Stimulated activated CD4-positive, alpha-beta T cell treated with anti-CD3 and anti-CD28 coated beads, TNF-alpha, amount 100 ng/mL, for 24 hours (primary cell): ENCODE results near the gene ELP6.

ENCODE experiments used
- DNase-seq, 3 experiments: peaks; one replicate each; pipeline ENCODE4 v3.0.0-alpha.2; 2020; ENCODE audit warnings: low read depth in 3 of 3

ELP6 gene, protein sequence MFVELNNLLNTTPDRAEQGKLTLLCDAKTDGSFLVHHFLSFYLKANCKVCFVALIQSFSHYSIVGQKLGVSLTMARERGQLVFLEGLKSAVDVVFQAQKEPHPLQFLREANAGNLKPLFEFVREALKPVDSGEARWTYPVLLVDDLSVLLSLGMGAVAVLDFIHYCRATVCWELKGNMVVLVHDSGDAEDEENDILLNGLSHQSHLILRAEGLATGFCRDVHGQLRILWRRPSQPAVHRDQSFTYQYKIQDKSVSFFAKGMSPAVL

DNA sequence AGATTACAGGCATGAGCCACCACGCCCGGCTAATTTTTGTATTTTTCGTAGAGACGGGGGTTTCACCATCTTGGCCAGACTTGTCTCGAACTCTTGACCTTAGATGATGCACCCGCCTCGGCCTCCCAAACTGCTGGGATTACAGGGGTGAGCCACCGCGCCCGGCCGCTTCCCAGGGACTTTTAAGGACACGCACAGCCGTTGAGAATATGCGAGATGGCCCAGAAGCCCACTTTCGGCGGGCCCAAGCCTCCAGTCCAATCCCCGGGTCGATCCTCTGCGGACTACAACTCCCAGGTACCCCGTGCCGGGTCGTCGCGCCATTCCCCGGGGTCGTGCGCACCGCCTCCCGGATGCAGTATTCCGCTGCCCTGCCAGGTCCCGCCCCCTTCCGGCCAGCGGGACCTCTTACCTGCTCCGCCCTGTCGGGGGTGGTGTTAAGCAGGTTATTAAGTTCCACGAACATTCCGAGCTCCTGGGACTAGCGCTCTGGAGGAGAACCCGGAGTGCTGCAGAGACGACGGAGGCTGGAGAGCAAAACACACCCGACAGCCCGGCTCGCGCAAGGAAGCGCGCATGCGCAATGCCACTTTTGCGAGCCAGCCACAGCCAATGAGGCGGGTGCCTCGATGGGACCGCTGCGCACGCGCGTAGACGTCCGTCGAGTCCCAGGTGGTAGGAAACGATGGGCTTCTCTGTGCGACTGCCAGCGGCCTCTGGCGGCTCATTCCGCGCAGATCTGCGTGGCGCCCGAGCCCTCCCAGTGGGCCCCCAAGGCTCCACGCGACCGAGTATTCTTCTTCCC is at the start of gene ELP6:
Gene ELP6 (minus strand): TSS at position 588 of the 805 bp plus-strand sequence. CDS start 122 bp downstream, at position 466.
- peak; percentile 93 to 97 (median 93) for DNase-seq

DNA sequence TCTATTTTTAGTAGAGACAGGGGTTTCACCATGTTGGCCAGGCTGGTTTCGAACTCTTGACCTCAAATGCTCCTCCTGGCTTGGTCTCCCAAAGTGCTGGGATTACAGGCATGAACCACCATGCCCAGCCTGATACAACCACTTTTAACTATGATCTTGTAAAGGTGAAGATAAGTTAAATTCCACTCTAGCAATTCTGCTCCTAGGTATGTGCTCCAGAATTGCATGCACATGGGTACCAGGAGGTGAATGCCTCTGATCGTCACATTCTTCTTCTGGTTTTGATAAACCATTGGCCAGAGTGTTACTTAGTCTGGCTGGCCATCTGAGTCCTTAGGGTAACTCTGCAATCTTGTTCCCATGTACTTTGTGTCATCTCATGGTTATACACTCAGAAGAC is 42.8 kb upstream of the ELP6 start:
- no peak for DNase-seq

DNA sequence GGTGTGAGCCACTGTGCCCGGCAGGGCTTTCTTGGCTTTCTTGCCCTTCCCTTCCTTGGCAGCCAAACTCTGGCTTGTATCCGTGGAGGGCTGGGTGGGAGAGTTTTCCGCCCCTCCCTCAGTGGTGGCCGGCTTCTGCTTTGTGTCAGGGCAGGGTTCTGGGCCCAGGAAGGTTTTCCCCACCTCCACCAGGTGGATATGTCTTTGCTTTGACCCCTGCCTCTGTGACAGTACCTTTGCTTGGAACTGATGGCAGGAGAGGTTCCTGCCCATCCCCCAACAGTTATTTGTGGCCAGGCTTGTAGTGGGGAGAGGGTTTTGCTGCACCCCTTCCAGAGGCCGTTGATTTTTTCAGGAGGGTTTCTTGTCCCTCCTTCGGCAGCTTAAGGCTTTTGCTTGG is 40.8 kb upstream of the ELP6 start:
- no peak for DNase-seq

DNA sequence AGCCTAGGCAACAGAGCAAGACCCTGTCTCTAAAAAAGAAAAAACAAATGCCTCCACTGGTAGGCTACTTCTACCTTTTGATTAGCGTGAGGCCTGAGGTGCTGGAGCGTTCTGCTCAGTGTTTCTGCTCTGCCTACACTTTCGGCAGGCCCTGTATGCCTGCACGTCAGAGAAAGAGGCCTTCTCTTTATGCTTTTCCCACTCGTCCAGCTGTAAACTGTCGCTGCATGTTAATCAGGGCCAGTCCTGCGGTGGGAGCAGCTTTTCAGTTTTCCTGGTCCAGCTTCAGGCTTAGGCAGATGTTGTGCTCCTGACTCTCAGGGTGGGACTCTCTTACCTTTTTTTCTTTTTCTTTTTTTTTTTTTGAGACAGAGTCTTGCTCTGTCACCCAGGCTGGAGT is 39.9 kb upstream of the ELP6 start:
- no peak for DNase-seq

DNA sequence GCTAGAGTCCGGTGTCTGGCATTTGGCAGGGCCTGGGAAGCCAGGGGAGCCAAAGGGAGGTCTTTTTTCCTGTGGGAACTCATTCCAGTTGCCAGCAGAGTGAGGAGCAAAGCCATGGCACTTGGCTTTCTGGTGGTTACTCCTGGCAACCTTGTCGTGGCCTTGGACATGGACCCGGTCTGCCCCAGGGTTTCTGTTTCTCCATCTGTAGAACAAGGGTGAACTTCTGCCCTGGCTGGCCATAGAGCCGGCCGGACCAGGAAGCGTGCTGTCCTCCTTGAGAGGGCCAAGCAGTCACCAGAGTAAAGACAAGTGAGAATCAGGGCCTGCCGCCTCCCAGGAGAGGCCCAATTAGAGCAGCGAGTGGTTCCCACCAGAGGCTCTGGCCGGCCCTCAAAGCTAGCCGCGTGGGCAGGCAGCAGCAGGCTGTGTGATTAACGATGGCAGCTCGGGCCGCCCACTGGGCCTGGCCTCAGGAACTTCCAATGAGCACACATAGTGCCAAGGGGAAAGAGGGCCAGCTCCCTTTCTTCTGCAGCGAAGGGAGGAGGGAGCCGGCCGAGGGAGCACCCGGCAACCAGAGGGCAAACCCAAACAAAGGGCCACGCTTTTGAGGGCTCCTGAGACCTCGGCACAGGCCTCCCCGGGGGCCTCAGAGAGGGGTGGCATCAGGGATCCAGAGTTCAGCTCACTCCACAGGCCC is 29.1 kb upstream of the ELP6 start:
- DNase-seq, result no peak

DNA sequence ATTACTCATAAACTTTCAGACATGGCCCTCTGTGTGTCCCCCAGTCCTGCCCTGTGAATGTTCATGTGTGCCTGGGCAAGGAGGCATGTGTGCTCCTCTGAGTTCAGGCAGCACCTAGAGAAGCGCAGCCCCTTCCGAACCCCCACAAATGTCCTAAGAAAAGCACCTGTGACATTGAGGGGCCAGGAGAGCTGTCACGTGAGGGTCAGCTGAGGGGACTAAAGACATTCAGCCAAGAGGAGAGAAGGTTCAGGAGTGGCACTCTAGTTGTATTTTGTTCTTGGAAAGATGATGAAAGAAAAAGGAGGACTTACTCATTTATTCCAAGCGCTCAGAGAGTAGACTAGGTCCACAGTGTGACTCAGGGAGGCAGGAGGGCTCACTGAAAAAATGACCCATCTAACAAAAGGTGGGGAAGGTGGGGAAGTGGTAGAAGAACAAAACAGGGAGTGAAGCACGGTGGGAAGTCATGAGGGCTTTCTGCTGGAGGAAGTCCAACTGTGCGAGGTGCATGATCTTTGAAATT is 28.1 kb upstream of the ELP6 start:
- no peak for DNase-seq

DNA sequence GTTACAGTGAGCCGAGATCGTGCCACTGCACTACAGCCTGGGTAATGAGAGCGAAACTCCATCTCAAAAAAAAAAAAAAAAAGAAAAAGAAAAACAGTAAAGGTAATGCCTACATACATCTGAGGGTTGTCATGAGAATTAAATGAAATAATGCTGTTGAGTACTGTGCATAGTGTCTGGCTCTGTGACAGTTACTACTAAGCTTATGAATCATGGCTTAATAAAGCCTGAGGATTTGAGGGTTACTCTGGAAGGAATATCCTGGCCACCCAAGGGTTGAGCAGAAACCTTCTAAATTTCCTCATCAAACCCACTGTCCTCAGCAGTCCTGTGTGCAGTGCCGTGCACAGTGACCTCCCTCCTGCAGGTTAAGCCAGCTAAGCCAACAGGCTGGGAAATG is 26.8 kb upstream of the ELP6 start:
- no peak for DNase-seq

DNA sequence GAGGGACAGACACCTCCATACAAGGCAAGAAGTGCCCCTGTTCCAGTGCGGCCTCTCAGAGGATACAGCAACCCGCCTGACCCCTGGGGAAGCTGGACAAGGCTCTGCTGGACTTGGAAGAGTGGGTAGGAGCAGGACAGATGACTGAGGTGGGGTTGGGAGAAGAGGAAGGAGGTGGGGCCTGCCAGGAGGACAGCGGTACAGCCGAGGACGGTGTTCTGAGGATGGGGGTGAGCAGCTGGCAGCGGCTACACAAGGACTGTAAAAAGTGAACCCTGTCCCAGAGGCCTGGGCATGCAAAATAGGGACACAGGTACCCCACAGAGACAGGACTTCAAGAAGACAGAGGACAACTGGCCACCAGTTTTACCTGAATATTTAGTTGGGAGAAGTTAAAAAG is 23.5 kb upstream of the ELP6 start:
- no peak for DNase-seq

DNA sequence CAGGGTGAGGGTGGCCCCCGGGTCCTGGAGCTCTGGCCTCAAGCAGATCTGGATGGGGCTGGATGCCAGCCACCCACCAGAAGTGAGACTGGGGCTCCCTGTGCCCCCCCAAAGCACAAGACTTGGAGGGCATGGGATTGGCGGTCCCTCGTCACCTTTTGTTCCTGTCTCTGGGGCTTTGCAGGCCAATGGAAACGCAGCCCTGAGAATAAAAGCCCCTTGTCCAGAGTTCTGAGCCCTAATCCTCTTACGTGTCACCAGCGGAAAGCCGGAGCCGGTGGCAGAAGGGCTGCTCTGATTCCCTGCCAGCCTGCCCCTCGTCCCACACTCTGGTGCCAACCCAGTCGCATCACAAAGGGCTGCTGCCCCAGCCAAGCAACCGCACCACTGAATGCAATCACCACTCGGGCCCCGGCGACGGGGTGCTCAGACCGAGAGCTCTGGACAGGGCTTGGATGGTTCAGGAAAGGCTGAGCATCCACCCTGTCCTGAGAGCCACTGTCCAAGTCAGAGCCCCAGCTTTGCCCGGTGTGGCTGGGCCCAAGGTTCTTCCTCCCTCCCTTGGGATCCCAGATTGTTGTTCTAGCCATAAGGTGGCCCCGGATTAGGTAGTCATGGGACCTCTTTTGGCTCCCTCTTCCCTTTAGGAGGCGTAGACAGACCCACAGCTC is 22.8 kb upstream of the ELP6 start:
- no peak for DNase-seq

DNA sequence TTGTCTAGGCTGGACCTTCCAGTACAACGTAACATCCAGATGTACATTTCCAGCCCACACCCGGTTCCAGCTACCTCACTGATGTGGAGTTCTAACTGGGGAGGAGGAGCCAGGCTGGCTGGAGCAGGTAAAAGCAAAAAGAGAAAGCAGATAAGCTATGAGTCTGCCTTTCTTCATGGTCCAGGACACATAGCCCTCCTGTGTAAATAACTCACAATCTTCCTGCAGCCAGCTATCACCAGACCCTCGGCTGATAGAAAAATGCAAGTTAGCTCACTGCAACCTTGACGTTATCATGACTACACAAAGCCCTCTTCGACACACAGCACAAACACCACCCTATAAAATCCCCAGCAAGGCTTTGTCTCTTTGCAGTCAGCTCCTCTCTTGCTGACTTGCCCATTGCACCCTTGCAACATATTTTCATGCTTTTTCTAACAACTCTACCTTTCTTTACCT is 20.5 kb upstream of the ELP6 start:
- no peak for DNase-seq

DNA sequence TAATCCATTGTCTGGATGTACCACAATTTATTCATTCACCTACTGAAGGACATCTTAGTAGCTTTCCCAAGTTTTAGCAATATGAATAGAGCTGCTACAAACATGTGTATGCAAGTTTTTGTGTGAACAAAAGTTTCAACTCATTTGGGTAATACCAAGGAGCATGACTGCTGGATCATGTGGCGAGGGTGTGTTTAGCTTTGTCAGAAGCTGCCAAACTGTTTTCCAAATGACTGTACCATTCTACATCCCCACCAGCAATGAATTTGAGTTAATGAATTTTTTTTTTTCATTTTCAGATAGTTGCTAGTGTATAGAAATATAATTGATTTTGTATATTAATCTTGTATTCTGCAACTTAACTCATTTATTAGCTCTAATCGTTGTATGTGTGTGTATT is 20.0 kb upstream of the ELP6 start:
- DNase-seq, result no peak

DNA sequence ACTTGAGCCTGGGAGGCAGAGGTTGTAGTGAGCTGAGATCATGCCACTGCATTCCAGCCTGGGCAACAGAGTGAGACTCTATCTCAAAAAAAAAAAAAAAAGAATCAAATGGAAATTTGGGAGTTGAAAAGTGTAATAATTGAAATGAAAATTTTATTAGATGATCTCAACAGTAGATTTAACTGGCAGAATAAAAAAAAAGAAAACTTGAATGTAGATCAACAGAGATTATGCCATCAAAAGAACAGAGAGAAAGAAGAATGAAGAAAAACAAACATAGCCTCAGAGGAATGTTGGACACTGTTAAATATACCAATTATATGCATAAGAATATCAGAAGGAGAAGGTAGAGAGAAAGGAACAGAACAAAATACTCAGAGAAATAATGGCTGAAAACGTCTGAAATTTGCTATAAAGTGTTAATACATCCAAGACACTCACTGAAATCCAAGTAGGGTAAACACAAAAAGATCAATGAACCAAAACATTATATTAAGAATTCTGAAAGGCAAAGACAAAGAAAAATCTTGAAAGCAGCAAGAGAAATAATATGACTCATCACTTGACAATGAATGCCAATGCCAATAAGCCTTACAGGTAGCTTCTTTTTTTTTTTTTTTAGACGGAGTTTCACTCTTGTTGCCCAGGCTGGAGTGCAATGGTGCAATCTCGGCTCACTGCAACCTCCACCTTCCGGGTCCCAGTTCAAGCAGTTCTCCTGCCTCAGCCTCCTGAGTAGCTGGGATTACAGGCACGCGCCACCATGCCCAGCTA is 14.6 kb upstream of the ELP6 start:
- DNase-seq, result no peak

DNA sequence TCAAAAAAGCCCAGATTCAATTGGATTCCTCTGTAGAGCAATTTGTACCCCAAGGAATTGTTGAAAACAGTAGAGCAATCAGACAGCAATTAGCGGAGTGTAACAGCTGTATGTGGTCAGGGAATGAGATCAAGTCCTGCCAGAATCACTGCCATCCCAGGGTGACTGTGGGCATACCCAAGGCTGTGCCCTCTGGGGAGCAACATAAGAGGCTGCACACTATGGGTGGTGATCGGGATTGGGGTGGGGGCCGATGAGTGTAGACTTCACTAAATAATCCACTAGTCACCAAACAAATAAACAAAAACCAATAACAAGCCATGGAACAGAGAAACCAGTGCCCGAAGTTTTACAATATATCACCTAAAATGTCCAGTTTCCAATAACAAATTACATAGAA is 12.1 kb upstream of the ELP6 start:
- DNase-seq, result no peak

DNA sequence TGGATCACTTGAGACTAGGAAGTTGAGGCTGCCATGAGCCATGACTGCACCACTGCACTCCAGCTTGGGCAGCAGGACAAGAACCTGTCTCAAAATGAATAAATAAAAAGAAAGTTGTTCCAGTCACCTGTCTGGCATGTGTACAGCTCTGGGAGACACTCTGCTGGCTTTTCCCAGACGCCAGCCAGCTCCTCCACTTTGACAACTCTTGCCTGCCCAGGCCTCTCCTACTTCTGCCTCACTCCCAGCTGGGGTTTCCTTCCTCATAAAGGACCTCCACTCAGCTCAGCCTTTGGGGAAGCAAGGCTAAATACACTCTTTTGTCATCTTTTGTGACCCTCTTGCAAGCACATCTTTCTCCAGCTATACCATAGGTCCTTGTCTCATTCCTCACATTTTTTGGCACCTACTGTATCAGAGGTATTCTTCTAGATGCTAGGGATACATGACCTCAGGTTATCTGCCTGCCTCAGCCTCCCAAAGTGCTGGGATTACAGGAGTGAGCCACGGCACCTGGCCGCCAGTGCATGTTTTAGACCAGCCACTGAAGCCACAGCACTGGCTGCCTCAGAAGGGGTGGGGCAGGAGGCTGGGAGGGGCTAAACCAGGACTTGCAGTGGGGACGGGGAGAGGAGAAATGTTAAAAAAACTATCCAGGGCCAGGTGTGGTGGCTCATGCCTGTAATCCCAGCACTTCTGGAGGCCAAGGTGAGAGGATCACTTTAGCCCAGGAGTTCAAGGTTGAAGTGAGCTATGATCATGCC is 10.0 kb upstream of the ELP6 start:
- no peak for DNase-seq

DNA sequence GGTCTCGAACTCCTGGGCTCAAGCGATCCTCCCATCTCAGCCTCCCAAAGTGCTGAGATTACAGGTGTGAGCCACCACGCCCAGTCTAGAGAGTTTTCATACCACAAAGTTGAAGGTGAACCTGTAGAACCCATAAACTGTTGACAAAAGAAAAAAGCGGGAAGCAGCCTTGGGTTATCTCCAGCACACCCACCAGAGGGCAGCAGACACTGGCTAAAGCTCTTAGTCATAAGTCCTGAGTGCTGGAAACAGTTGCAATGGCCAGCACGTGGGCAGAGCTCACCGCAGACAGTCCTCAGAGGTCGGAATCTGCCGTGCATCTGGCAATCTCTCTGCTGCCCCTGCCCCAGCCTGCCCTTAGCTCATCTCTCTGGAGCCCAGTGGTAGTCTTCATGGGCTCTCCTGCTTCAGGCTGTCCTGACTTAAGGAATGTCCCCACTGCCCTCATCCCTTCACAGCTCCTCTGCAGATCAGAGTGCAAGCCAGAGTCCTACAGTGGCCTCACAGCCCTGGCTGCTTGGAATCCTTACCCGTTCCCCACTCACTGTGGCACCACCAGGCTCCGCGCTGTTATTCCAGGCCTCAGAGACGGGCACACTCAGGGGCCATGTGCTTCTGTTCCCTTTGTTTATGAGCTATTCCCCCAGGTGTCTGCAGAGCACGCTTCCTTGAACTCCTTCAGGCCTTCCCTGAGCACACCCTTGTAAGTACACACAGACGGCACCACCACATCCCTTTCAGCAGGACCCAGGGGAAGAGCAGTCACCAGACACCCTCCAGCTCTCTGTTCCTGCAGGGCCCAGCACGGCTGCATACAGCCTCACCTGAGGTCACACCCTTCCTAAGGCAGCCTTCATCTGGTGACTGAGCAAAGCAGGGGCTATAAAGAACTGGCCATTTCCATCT is 8.8 kb upstream of the ELP6 start:
- DNase-seq, result peak; percentile 44 to 79 (median 62)

DNA sequence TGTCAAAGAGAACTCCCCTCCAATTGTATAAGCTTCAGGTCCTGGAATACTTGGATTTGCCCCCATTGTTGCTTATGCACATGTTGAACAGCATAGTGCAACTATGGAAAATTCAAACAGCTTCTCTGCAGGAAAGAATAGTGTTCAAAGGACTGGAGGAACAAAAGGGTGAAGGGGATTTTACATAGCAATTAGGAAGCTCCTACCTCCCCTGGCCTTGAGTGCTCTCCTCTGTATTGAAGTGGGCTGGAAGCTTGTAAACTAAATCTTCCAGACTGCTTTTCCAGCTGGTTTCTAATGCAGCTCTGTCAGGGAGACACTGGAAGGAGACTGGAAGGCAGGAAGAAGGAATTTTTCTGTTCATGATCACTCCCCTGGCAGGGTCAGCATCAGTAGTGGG is 7.2 kb upstream of the ELP6 start:
- no peak for DNase-seq

DNA sequence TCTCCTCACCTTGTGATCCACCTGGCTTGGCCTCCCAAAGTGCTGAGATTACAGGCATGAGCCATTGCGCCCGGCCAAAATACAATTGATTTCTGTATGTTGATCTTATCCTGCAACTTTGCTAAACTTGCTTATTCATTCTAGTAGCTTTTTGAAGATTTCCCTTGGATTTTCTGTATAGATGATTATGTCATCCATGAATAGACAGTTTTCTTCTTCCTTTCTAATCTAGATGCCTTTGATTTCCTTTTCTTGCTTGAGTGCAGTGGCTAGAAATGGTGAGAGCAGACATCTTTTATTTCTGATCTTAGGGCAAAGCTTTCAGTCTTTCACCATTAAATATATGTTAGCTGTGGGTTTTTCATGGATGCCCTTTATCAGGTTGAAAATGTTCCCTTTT is 4.4 kb upstream of the ELP6 start:
- DNase-seq, result no peak

DNA sequence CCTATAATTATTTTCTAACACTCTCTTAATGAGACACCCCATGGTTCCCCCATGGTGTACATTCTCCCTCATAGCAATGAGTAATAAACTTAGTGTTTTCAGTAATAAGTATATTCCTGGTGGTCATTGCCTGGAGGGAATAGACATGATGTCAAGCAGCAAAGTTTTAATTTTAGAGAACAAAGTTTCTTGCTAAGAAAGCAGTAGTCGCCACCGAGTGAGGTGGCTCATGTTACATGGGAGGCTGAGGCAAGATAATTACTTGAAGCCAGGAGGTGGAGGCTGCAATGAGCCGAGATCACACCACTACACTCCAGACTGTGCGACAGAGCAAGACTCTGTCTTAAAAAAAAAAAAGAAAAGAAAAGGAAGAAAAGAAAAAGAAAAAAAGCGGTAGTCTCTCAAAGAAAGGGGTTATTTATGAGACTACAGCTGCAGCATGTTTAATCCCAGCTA is 2.4 kb upstream of the ELP6 start:
- DNase-seq, result no peak

DNA sequence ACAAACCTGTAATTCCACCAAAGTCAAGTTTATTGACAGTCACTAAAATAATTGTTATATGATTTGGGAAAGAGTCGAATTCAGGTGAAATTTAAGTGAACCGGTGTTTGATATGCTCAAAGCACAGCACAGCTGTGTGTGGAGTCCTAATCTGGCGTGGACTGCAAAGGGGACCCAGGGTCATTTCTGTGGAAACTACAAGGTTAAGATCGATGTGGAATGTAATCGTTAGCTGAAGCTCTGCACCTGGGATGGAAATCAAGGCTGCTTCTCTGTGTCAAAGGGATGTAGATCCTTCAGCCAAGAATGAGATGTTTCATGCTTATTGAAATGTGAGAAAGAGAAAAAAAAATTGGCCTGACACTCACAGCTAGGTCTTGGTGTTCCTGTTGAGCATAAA is 1.6 kb upstream of the ELP6 start:
- DNase-seq, result no peak
